ENCODE results near the gene POLR3A.

Gene POLR3A

GRCh38 chr10:78046711-78047269 is 17.5 kb upstream of the POLR3A start:
- TF ChIP-seq CTCF (IDR thresholded peaks at IDR 0.05; ENCODE audit: low read depth, low read length): no peak
- in situ Hi-C loops (cut with HindIII; ENCODE audit: low sequenced_read_pairs): no loop called here
- DNase-seq (ENCODE audit: low read depth, low spot score): no peak
- no peak overlapping the region for H3K4me3 ChIP-seq (ENCODE audit: low read depth, low read length)

GRCh38 chr10:78045856-78046255 is 16.5 kb upstream of the POLR3A start:
- no peak for TF ChIP-seq CTCF (IDR thresholded peaks at IDR 0.05; ENCODE audit: low read depth, low read length)
- no peak for DNase-seq (ENCODE audit: low read depth, low spot score)
- no peak overlapping the region for H3K4me3 ChIP-seq (ENCODE audit: low read depth, low read length)
- in situ Hi-C loops (cut with HindIII; ENCODE audit: low sequenced_read_pairs): no loop called here

GRCh38 chr10:78045237-78045636 is 15.9 kb upstream of the POLR3A start:
- DNase-seq (ENCODE audit: low read depth, low spot score): no peak
- TF ChIP-seq CTCF (IDR thresholded peaks at IDR 0.05; ENCODE audit: low read depth, low read length): no peak
- H3K4me3 ChIP-seq (ENCODE audit: low read depth, low read length): no peak overlapping the region
- in situ Hi-C loops (cut with HindIII; ENCODE audit: low sequenced_read_pairs): no loop called here

GRCh38 chr10:78044699-78045098 is 15.4 kb upstream of the POLR3A start:
- no peak for TF ChIP-seq CTCF (IDR thresholded peaks at IDR 0.05; ENCODE audit: low read depth, low read length)
- H3K4me3 ChIP-seq (ENCODE audit: low read depth, low read length): no peak overlapping the region
- DNase-seq (ENCODE audit: low read depth, low spot score): peak; percentile 4
- in situ Hi-C loops (cut with HindIII; ENCODE audit: low sequenced_read_pairs): no loop called here

GRCh38 chr10:78044179-78044578 is 14.9 kb upstream of the POLR3A start:
- no peak for TF ChIP-seq CTCF (IDR thresholded peaks at IDR 0.05; ENCODE audit: low read depth, low read length)
- in situ Hi-C loops (cut with HindIII; ENCODE audit: low sequenced_read_pairs): no loop called here
- no peak overlapping the region for H3K4me3 ChIP-seq (ENCODE audit: low read depth, low read length)
- DNase-seq (ENCODE audit: low read depth, low spot score): no peak

GRCh38 chr10:78042752-78043104 is 13.4 kb upstream of the POLR3A start:
- no peak for DNase-seq (ENCODE audit: low read depth, low spot score)
- no peak for TF ChIP-seq CTCF (IDR thresholded peaks at IDR 0.05; ENCODE audit: low read depth, low read length)
- in situ Hi-C loops (cut with HindIII; ENCODE audit: low sequenced_read_pairs): no loop called here
- no peak overlapping the region for H3K4me3 ChIP-seq (ENCODE audit: low read depth, low read length)

Measured in astrocyte of the spinal cord (primary cell).